Colon (tissue), 2 donors: ENCODE results near the gene AGPS.
"Not testable (repeated sequence)": the region's sequence is repeated elsewhere in the genome, so short reads cannot be mapped to it uniquely, and the experiment has no call there.

ENCODE experiments used
- FAIRE-seq: peaks from 2 replicates; lab custom pipeline; 2012; peaks lifted over from hg19 to GRCh38; lab: Jason Lieb, UNC
- donor health status: control.
- donor health status: control.

Gene AGPS

GRCh38 chr2:177391822-177392372 lies 676 bp upstream of the AGPS start:
- FAIRE-seq = no peak

GRCh38 chr2:177393203-177393755 lies 706 bp downstream of the AGPS start:
- FAIRE-seq = no peak

- no peak for FAIRE-seq
Measured at GRCh38 chr2:177393824-177394593, 1.4 kb downstream of the AGPS start.

GRCh38 chr2:177394594-177394973 lies 2.0 kb downstream of the AGPS start:
- FAIRE-seq = no peak

- no peak for FAIRE-seq
Measured at GRCh38 chr2:177395351-177396065, 2.9 kb downstream of the AGPS start.

- no peak for FAIRE-seq
Measured at GRCh38 chr2:177396703-177397460, 4.3 kb downstream of the AGPS start.

DNA sequence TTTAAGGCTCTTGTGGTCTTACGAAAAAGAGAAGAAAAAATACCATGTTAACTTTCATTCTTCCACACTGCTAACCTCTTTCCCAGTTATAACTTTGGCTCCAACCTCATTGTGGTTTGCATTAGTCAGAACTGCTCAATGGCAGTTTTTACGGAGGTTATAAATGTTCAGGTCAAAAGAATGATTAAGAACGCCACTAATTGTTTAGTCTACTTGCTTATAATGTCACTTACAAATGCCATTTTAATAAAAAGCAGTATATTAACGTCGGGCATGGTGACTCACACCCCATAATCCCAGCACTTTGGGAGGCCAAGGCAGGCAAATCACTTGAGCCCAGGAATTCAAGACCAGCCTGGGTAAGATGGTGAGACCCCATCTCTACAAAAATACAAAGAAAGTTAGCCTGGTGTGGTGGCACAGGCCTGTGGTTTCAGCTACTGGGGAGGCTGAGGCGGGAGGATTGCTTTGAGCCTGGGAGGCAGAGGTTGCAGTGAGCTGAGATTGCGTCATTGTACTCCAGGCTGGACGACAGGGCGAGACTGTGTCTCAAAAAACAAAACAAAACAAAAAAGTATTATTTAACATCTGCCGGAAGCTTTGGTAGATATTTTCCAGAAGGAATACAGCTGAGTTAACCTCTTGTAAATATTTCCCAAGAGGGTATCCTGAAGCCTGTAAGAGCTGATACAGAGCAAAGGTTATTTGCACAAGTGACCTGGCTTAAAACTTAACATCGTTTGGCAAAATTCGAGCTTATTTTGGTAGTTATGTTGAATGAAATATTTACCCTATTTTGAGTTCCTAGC lies 5.1 kb downstream of the AGPS start:
- no peak for FAIRE-seq

- FAIRE-seq = no peak
Measured at GRCh38 chr2:177398290-177398683, 5.7 kb downstream of the AGPS start.

DNA sequence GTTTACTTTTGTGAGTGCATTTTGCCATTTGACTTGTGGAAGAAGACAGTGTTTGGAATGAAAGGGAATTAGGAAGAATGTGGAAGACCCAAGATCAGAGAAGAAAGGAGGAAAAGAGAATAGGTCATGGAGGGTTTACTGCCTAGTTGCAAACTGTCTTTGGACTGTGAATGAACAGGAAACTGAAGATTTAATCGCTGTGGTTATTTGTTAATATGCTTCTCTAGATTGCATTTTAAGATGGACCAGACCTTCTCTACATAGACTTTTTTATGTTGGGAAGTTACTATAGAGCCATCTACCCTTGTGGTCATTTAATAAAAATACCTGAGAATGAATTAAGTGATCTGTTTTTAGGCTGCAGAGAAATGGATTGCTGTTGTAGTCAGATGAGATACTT lies 6.2 kb downstream of the AGPS start:
- FAIRE-seq = no peak

DNA sequence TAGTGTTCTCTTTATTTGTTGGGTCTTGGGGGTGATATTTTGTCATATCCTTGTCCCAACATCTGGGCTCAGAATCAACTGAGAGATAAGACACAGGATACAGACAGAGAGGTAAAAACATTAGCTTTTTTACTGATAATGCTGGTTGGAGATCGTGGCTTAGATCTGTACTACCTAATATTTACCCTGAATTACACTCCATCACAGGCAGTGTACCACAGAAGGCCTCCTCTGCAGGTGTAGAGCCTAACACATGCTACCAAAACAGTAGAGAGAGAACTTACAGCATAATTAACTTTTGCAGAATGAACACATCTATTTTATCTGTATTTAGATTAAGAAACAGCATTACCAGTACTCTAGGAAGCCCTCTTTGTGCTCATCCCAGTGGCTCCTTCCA lies 6.8 kb downstream of the AGPS start:
- FAIRE-seq = no peak

- FAIRE-seq = no peak
Measured at GRCh38 chr2:177400337-177400923, 7.9 kb downstream of the AGPS start.

DNA sequence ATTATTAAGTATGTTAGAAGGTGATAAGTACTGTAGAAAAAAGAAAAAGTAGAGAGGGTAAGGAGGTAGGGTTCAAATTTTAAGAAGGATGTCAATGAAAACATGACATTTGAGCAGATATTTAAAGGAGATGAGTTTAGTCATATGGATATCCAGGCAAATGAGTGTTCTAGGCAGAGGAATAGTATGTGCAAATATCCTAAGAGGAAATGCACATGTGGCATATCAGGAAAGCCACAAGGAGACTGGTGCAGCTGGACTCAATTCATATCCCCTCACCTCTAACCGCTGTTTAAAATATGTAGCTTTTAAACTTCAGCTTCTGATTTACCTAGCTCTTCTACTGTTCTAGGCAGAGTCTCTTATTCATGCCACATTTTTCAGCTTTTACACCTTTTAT lies 9.5 kb downstream of the AGPS start:
- FAIRE-seq = no peak

DNA sequence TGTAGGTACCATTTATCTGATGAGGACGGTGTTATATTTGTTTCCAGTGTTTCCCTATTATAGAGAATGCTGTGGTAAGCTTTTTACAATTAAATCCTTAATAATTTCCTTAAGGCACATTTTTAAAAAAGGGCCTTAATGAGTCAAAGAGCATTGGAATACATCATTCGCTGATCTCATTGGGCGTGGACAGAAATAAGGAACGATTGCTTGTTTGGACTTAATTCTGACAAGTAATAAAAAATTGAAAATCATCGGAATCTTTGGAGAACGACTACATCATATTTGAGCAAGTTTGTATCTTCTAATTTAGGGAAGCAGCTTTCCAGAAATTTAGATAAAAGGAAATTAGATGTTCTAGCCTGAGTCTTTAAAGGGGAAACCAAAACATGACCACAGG lies 11.3 kb downstream of the AGPS start:
- no peak for FAIRE-seq

- no peak for FAIRE-seq
Measured at GRCh38 chr2:177404243-177404642, 11.7 kb downstream of the AGPS start.

GRCh38 chr2:177405029-177405692 lies 12.6 kb downstream of the AGPS start:
- FAIRE-seq = no peak

GRCh38 chr2:177406182-177406581 lies 13.6 kb downstream of the AGPS start:
- FAIRE-seq = no peak

- FAIRE-seq = no peak
Measured at GRCh38 chr2:177407031-177407430, 14.5 kb downstream of the AGPS start.

- FAIRE-seq = not testable (repeated sequence)
Measured at GRCh38 chr2:177410629-177411028, 18.1 kb downstream of the AGPS start.

- FAIRE-seq = no peak
Measured at GRCh38 chr2:177413703-177414102, 21.1 kb downstream of the AGPS start.

GRCh38 chr2:177419274-177419673 lies 26.7 kb downstream of the AGPS start:
- no peak for FAIRE-seq

- FAIRE-seq = no peak
Measured at GRCh38 chr2:177422271-177422670, 29.7 kb downstream of the AGPS start.
